ENCODE results near the gene ATR. TPM values are rescaled to one million over a fixed set of nuclear protein-coding genes. Genes with fewer than 3 reads are reported as not detected.

The ATR gene
- total RNA-seq, 4 donors from 2014 or later, result 9.5 to 16.6 (median 13.3) TPM

GRCh38 chr3:142484912-142485435 is 93.6 kb downstream of the ATR start:
- TF ChIP-seq POLR2AphosphoS5 (IDR thresholded peaks at IDR 0.05), result no peak
- no peak for TF ChIP-seq EP300 (IDR thresholded peaks at IDR 0.05)
- TF ChIP-seq CTCF (IDR thresholded peaks at IDR 0.05), result no peak
- TF ChIP-seq POLR2A (IDR thresholded peaks at IDR 0.05; ENCODE audit: low read depth), result no peak
- DNase-seq (ENCODE audit: extremely low spot score), result no peak
- H3K27me3 ChIP-seq, result no peaks in the 10 kb centered on the region
- H3K9me3 ChIP-seq, result peaks cover 0 to 13% (median 10%) of the 10 kb centered on the region in 4 donors
- no peak overlapping the region for H3K27ac ChIP-seq (replicated peaks in 1 of 4)
- 96% methylated on average over 4 of the region's 4 CpGs for WGBS
- intact Hi-C loops (cut with DNase I), result no loop called here
- H3K4me3 ChIP-seq, result no peak overlapping the region
- H3K36me3 ChIP-seq, result peaks cover 43 to 89% (median 71%) of the 10 kb centered on the region in 4 donors
- H3K4me1 ChIP-seq, result no peaks in the 10 kb centered on the region

- Histone ChIP-seq H3K36me3 (peaks cover 37 to 57% (median 48%) of the 10 kb centered on the region in 4 donors), H3K27me3 (no peaks in the 10 kb centered on the region), H3K4me1 (no peaks in the 10 kb centered on the region), H3K27ac (replicated peaks in 1 of 4) (no peak overlapping the region), H3K4me3 (no peak overlapping the region), H3K9me3 (peaks cover 0 to 13% (median 10%) of the 10 kb centered on the region in 4 donors)
- no peak for DNase-seq (ENCODE audit: extremely low spot score)
- intact Hi-C loops (cut with DNase I), result no loop called here
- 100% methylated on average over 2 of the region's 2 CpGs for WGBS
- TF ChIP-seq CTCF (IDR thresholded peaks at IDR 0.05), result no peak
- no peak for TF ChIP-seq POLR2A (IDR thresholded peaks at IDR 0.05; ENCODE audit: low read depth)
- no peak for TF ChIP-seq EP300 (IDR thresholded peaks at IDR 0.05)
- no peak for TF ChIP-seq POLR2AphosphoS5 (IDR thresholded peaks at IDR 0.05)
Measured at GRCh38 chr3:142481196-142481595, 97.3 kb downstream of the ATR start.

GRCh38 chr3:142470826-142471225 is 107.7 kb downstream of the ATR start:
- Histone ChIP-seq H3K9me3 (peaks cover 0 to 8% (median 2%) of the 10 kb centered on the region in 4 donors), H3K27me3 (no peaks in the 10 kb centered on the region), H3K4me3 (no peak overlapping the region), H3K36me3 (peaks cover 0 to 6% (median under 1%) of the 10 kb centered on the region in 4 donors), H3K4me1 (no peaks in the 10 kb centered on the region), H3K27ac (replicated peaks in 1 of 4) (no peak overlapping the region)
- intact Hi-C loops (cut with DNase I), result no loop called here
- TF ChIP-seq POLR2A (IDR thresholded peaks at IDR 0.05; ENCODE audit: low read depth) (no peak), EP300 (IDR thresholded peaks at IDR 0.05) (no peak), CTCF (IDR thresholded peaks at IDR 0.05) (no peak), POLR2AphosphoS5 (IDR thresholded peaks at IDR 0.05) (no peak)
- WGBS, result 94% methylated on average over 4 of the region's 4 CpGs
- no peak for DNase-seq (ENCODE audit: extremely low spot score)

GRCh38 chr3:142468456-142468855 is 110.1 kb downstream of the ATR start:
- Histone ChIP-seq H3K36me3 (peaks cover 0 to 23% (median 10%) of the 10 kb centered on the region in 4 donors), H3K4me1 (no peaks in the 10 kb centered on the region), H3K27ac (replicated peaks in 1 of 4) (no peak overlapping the region), H3K27me3 (no peaks in the 10 kb centered on the region), H3K4me3 (no peak overlapping the region), H3K9me3 (peaks cover 0 to 4% (median 0%) of the 10 kb centered on the region in 4 donors)
- intact Hi-C loops (cut with DNase I), result no loop called here
- TF ChIP-seq POLR2AphosphoS5 (IDR thresholded peaks at IDR 0.05) (no peak), CTCF (IDR thresholded peaks at IDR 0.05) (no peak), POLR2A (IDR thresholded peaks at IDR 0.05; ENCODE audit: low read depth) (no peak), EP300 (IDR thresholded peaks at IDR 0.05) (no peak)
- 99% methylated on average over 4 of the region's 4 CpGs for WGBS
- DNase-seq (ENCODE audit: extremely low spot score), result no peak

GRCh38 chr3:142467768-142468167 is 110.8 kb downstream of the ATR start:
- Histone ChIP-seq H3K4me1 (no peaks in the 10 kb centered on the region), H3K36me3 (peaks cover 0 to 26% (median 8%) of the 10 kb centered on the region in 4 donors), H3K27me3 (no peaks in the 10 kb centered on the region), H3K4me3 (no peak overlapping the region), H3K9me3 (no peaks in the 10 kb centered on the region), H3K27ac (replicated peaks in 1 of 4) (no peak overlapping the region)
- WGBS, result 94% methylated on average over 3 of the region's 3 CpGs
- intact Hi-C loops (cut with DNase I), result no loop called here
- no peak for DNase-seq (ENCODE audit: extremely low spot score)
- TF ChIP-seq POLR2AphosphoS5 (IDR thresholded peaks at IDR 0.05) (no peak), POLR2A (IDR thresholded peaks at IDR 0.05; ENCODE audit: low read depth) (no peak), CTCF (IDR thresholded peaks at IDR 0.05) (no peak), EP300 (IDR thresholded peaks at IDR 0.05) (no peak)

All from esophagus muscularis mucosa (tissue), 4 donors.